IMR-90 (cell line): ENCODE measurements around the gene EZR.

Experiments
- MAZ ChIP-seq: IDR thresholded peaks from 2 replicates; pipeline ENCODE4 v1.6.1; 2012; ENCODE audit warnings: low read depth, mild to moderate bottlenecking, low read length, improper control_type of control experiment, moderate library complexity, borderline replicate concordance
- POLR2A ChIP-seq: IDR thresholded peaks from 2 replicates; pipeline ENCODE4 v1.6.1; 2012; ENCODE audit warnings: mild to moderate bottlenecking, low read depth, low read length
- TF ChIP-seq, protein P1 (sequence below): conservative IDR thresholded peaks from 2 replicates; pipeline ENCODE4 v1.5.1; 2012; ENCODE audit warnings: mild to moderate bottlenecking, low read depth, low read length, improper control_type of control experiment

DNA sequence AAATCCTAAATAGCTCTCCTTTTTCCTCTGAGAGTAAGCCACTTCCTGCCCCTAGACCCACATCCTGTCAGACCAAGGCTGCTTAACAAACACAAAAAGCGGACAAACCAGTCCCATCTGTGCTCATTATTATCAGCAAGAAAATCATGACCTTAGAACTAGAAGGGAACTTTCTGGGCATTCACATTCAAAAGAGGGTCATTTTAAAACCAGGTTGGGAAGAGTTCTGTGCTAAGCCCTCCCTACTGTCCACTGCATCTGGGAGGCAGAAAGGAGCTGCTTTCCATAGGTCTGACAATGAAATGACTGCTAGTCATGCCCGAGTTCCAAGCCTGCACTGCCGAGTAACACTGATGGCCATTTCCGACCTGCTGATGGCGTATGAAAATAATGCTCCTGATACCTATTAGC lies 15.4 kb downstream of the EZR start:
- TF ChIP-seq POLR2A (no peak), MAZ (no peak)
- TF ChIP-seq, protein P1, sequence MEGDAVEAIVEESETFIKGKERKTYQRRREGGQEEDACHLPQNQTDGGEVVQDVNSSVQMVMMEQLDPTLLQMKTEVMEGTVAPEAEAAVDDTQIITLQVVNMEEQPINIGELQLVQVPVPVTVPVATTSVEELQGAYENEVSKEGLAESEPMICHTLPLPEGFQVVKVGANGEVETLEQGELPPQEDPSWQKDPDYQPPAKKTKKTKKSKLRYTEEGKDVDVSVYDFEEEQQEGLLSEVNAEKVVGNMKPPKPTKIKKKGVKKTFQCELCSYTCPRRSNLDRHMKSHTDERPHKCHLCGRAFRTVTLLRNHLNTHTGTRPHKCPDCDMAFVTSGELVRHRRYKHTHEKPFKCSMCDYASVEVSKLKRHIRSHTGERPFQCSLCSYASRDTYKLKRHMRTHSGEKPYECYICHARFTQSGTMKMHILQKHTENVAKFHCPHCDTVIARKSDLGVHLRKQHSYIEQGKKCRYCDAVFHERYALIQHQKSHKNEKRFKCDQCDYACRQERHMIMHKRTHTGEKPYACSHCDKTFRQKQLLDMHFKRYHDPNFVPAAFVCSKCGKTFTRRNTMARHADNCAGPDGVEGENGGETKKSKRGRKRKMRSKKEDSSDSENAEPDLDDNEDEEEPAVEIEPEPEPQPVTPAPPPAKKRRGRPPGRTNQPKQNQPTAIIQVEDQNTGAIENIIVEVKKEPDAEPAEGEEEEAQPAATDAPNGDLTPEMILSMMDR: no peak
